Mesenteric fat pad (tissue), 1 donor: ENCODE data around the gene TTLL8. TPM values are rescaled to one million over a fixed set of nuclear protein-coding genes. Genes with fewer than 3 reads are reported as not detected.
"Not testable (repeated sequence)": the region's sequence is repeated elsewhere in the genome, so short reads cannot be mapped to it uniquely, and the experiment has no call there.

Experiments used
- DNase-seq: peaks from one replicate; pipeline ENCODE4 v3.0.0-alpha.2; 2020; ENCODE audit warnings: low spot score
- total RNA-seq: library from RNA; stranded (reverse); fragmentation: NEBNext Ultra II Directional; extraction: Animal tissue kit (Norgen Biotek cat#: 25700); gene quantifications from one replicate; pipeline ENCODE4 v1.2.1, GENCODE V29; 2021
- donor health status: DM: yes; HTN: yes; CAD: no.

The TTLL8 gene
- total RNA-seq, 1 donor from 2014 or later, result not detected

DNA sequence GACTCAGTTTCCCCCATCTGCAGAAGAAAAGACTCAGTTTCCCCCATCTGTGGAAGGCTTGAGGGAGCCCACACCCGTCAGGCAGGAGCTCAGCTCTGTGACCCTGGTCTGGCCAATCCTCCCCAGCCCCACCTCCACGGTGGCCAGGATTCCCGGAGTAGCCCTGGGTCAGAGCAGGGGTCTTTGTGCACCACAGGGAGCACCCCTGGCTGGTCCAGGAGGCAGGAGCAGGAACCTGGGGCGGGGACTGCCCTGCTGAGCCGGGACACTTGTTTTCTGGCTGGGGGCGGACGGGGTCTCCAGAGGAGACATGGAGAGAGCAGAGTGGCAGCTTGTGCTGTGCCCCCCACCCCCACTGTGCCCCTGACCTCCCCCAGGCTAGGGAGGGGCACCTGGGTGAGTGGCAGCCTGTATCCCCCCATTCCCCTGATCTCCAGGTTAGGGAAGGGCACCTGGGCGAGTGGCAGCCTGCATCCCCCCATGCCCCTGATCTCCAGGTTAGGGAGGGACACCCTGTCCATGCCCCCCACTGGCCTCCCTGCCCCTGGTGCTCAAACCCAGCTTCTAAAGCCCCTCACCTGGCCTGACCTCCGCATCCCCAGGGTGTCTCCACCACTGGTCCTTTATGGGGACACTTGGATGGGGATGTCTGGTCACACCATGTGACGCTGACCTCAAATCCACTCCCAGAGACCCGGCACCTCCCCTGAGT, 64.3 kb downstream of the TTLL8 start:
- DNase-seq, result peak; percentile 88

DNA sequence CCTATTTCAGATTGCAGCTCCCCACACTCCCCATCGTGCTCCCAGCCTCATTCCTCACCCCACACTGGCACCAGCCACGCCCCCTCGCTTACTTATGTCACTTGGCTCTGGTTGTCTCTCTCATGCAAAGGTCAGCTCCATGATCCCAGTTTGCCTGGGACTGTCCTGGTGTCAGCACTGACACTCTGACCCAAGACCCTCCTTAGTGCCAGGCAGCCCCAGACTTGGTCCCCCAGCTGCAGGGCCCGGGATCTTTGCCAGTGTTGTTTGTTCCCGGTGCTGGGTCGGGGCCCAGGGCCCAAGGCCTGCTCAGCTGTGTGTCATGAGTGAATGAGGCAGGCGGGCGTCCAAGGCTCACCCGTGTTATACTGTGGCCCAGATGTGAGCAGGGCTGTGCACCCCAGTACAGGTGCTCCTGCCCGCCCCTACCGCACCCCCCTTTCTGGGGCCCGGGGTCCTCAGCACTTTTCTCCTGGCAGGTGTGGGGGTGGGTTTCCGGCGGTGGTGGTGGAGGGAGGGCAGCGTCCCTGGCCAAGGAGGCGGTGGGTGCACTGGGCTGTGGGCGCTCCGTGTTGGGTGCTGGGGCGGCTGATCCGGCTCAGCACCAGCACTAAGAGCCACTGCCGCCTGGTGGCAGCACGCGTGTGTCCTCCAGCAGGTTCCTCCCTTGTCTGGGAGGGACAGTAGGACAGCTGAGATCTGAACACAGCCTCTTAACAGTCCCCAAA, 65.0 kb downstream of the TTLL8 start:
- peak; percentile 91 for DNase-seq

DNA sequence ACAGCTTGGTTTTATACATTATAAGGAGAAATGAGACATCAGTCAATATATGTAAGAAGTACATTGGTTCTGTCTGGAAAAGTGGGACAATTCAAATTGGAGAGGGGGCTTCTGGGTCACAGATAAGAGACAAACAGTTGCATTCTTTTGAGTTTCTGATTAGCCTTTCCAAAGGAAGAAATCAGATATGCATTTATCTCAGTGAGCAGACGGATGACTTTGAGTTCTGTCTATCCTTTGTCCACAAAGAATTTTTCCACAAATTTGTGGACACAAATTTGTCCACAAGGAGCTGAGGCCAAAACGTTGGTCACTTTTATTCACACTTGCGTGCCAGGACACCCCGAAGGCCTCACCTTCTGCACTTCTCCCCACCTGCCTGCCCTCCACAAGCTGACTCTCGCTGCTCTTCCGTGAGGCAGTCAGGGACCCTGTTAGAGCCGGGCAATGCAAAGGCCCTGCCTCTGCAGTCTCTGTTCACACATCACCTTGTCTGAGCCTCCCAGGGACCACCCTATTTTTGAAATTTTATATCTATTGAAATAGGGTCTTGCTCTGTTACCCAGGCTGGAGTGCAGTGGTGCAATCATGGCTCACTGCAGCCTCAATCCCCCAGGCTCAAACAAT, 66.1 kb downstream of the TTLL8 start:
- DNase-seq, result peak; percentile 65

DNA sequence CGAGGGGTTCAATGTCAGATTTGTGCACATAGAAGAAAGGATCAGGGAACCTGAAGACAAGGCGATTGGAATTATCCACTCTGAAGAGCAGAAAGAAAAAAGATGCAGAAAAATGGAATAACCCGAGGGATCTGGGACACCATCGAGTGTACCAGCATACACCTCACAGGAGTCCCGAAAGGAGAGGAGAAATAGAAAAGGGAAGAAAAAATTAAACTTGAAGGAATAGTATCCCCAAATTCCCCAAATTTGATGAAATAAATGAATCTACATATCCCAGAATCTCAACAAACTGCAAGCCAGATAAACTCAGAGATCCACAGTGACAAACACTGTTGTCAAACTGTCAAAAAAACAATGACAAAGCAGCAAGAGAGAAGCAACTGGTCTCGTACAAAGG, 66.9 kb downstream of the TTLL8 start:
- no peak for DNase-seq

DNA sequence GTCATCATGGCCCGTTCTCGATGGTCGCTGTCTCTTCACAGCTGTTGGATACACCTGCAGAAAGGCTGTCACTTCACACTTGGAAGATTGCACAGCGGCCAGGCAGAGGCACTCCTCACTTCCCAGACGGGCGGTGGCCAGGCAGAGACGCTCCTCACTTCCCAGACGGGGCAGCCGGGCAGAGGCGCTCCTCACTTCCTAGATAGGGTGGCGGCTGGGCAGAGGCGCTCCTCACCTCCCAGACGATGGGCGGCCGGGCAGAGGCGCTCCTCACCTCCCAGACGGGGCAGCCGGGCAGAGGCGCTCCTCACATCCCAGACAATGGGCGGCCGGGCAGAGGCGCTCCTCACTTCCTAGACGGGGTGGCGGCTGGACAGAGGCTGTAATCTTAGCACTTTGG, 68.3 kb downstream of the TTLL8 start:
- not testable (repeated sequence) for DNase-seq

DNA sequence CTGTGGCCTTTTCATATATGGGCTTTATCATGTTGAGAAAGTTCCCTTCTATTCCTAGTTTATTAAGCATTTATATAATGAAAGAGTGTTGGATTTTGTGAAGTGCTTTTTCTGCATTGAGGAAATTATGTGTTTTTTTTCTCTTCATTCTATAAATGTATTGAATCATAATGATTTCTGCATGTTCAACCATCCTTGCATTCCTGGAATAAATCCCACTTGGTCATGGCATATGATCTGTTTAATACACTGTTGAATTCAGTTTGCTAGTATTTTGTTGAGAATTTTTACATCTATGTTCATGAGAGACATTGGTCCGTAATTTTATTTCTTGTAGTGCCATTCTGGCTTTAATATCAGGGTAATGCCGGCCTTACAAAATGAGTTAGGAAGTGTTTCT, 71.8 kb downstream of the TTLL8 start:
- no peak for DNase-seq

DNA sequence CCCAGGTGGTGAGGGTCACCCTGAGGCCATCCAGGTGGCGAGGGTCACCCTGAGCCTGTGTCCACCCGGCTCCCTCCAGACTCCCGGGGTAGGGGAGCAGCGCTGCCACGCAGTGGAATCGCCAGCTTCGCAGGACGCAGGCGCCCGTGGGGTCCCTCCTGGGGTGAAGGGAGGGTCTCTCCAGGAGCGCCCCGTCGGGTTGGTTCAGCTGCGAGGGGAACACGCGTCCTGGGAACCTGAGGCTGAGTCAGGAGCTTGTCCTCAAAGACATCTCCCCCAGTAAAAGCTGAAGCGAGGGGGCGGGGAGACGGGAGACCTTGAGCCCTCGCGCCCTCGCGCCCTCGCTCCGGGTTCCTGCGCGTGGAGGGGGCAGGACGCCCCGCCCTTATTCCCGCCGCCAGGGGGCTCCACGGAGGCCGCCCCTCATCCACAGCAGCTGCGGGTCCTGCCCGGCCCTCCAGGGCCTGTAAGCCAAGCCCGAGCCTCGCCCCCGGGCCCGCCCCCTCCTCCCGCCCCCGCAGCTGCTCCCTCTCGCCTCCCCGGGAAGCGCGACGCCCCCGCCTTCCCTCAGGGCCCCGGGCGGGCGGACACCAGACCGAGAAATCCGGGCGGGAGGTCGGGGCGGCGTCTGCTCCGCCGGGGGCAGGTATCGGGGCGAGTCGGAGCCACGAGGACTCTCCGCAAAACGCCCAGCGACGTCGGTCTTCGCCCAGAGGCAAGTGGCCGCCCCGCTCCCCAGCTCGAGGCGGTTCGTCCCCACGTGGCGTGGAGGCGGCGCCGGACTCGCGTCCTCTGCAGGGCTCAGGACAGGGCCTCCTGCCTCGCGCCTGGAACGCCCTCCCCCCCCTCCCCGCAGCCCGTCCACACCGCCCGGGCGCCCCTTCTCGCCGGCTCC, 74.7 kb downstream of the TTLL8 start:
- peak; percentile 90 for DNase-seq

DNA sequence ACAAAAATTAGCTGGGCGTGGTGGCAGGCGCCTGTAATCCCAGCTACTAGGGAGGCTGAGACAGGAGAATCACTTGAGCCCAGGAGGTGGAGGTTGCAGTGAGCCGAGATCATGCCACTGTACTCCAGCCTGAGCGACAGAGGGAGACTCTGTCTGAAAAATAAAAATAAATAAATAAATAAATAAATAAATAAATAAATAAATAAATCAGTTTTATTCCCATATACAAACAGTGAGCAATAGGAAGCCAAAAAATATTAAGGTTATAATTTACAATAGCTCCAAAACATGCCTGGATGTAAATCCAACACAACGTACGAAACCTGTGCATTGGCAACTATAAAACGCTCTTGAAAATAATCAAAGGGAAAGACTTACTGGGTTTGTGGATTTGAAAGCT, 76.3 kb downstream of the TTLL8 start:
- DNase-seq, result peak; percentile 26

DNA sequence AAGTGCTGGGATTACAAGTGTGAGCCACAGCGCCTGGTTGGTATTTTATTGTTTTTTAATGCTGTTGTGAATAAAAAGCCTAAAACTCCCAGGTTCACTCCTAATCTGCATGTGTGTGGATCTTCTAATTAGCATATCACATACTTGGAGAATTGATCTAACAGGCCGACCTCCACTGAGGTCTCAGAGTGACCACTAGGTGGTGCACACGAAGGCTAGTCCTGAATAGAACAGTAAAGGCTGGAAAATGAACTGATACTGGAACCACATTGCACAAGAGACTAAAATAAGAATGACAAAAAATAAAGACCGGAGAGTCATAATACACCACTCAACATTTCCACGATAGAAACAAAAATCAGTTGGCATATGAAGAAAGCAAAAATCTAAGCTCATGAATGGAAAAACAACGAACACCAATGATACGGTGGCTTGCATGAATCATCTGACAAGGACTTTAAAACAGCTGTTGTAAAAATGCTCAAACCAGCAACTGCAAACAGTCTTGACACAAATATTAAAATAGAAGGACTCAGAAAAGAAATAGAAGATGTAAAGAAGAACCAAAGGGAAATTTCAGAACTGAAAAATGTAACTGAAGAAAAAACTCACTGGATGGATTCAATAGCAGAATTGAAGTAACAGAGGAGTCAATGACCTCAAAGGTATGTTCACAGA, 78.4 kb downstream of the TTLL8 start:
- DNase-seq, result peak; percentile 18

DNA sequence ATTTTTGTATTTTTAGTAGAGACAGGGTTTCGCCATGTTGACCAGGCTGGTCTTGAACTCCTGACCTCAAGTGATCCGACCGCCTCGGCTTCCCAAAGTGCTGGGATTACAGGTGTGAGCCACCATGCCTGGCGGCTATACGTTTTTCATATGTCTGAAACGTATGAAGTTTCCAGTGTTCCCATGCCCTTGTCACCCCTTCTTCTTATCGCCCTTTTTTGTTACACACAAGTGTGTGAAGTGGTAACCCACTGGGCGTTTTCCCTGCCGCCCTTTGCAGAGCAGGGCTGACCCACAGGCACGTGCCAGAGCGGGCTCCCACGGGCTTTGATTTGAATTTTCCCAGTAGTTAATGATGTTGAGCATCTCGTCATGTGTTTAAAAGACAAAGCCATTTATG, 80.5 kb downstream of the TTLL8 start:
- peak; percentile 71 for DNase-seq

DNA sequence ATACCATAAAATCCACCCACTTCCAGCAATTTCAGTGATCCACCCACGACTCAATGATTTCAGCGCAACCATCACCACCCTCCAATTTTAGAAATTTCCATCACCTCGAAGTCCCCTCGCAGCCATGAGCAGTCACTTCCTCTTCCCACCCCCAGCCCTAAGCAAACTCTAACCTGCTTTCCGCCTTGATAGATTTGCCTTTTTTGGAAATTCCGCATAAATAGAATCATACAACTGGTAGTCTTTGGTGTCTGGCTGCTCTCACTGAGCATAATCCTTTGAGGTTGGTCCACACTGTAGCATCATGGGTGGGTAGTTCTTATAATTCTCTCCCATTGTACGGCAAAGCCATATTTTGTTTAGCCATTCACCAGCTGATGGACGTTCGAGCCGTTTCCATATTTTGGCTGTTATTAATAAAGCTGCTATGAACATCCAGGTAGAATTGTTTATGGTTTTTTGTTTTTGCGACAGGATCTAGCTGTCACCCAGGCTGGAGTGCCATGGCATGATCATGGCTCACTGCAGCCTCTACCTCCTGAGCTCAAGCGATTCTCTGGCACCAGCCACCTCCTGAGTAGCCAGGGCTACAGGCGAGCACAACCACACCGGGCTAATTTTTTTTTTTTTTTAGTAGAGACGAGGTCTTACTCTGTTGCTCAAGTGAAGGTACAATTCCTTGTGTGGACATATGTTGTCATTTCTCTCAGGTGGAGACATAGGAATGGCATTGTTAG, 81.5 kb downstream of the TTLL8 start:
- peak; percentile 30 for DNase-seq

DNA sequence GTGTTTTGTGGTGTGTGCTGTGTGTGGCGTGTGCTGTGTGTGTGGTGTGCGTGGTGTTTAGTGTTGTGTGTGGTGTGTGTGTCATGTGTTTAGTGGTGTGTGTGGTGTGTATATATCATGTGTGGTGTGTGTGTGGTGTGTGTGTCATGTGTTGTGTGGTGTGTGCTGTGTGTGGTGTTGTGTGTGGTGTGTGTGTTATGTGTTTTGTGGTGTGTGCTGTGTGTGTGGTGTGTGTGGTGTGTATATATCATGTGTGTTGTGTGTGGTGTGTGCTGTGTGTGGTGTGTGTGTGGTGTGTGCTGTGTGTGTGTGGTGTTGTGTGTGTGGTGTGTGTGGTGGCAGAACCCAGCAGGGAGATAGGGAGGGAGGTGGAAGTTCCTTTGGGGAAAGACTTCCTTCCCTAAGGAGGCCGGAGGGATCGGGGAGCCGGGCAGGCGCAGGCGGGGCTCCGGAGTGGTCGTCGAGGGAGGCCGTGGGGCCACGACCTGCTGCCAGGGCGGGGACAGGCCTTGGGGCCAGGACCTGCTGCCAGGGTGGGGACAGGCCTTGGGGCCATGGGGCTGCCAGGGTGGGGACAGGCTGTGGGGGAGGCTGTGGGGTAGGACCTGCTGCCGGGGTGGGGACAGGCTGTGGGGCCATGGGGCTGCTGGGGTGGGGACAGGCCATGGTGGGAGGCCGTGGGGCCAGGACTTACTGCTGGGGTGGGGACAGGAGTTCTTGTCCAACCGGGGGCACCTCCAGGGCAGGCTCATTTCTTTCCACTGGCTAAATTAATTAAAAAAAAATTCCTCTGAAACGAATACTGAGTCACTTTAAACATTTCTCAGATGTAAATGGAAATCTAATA, 82.3 kb downstream of the TTLL8 start:
- peak; percentile 88 for DNase-seq

DNA sequence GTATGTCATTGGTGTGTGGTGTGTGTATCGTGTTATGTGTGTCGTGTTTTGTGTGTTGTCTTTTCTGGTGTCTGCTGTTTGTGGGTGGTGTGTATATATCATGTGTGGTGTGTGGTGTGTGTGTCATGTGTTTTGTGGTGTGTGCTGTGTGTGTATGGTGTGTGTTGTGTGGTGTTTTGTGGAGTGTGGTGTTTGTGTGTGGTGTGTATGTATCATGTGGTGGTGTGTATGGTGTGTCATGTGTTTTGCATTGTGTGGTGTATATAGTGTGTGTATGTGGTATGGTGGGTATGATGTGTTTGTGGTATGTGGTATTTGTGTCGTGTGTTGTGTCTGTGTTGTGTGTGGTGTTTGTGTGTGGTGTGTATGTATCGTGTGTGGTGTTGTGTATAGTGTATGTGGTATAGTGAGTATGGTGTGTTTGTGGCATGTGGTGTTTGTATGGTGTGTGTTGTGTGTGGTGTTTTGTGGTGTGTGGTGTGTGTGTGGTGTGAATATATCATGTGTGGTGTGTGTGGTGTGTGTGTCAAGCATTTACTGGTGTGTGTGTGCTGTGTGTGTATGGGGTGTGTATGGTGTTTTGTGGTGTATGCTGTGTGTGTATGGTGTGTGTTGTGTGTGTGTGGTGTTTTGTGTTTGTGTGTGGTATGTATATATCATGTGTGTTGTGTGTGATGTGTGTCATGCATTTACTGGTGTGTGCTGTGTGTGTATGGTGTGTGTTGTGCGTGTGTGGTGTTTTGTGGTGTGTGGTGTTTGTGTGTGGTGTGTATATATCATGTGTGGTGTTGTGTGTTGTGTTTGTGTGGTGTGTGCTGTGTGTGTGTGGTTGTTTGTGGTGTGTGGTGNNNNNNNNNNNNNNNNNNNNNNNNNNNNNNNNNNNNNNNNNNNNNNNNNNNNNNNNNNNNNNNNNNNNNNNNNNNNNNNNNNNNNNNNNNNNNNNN, 84.8 kb downstream of the TTLL8 start:
- DNase-seq, result peak; percentile 14

DNA sequence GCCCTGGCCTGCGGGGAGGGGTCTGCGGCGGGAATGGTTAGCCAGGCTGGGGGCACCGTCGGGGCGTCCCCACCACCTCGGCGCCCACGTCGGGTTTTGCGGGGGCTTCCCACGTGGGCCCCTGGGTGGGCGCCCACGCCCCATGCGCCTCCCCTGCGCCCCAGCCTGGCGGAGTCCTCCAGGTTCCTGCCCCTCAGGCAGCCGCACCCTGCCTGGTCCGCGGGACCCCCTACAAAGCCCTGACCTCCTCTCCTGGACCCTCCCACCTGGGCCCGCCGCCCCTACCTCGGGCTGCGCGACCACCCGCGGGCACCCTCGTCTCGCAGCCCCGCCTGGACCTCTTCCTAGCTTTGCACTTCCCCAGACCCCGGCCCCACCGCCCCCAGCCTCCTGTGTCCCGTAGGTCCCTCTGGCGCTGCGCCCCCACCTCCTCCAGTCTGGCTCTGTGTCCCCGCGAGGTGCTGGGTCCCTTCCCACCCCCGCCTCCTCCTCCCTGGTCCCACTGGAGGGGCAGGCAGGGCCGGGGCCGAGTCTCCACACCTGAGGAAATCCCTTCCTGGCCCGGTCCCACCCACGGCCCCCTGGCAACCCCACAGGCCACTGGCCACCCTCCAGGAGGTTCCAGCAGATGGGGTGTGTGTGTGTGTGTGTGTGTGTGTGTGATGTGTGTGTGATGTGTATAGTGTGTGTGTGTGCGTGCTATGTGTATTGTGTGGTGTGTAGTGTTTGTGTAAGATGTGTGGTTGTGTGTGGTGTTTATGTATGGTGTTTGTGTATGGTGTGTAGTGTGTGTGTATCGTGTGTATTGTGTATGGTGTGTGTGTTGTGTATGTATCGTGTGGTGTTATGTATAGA, 85.7 kb downstream of the TTLL8 start:
- peak; percentile 82 for DNase-seq

DNA sequence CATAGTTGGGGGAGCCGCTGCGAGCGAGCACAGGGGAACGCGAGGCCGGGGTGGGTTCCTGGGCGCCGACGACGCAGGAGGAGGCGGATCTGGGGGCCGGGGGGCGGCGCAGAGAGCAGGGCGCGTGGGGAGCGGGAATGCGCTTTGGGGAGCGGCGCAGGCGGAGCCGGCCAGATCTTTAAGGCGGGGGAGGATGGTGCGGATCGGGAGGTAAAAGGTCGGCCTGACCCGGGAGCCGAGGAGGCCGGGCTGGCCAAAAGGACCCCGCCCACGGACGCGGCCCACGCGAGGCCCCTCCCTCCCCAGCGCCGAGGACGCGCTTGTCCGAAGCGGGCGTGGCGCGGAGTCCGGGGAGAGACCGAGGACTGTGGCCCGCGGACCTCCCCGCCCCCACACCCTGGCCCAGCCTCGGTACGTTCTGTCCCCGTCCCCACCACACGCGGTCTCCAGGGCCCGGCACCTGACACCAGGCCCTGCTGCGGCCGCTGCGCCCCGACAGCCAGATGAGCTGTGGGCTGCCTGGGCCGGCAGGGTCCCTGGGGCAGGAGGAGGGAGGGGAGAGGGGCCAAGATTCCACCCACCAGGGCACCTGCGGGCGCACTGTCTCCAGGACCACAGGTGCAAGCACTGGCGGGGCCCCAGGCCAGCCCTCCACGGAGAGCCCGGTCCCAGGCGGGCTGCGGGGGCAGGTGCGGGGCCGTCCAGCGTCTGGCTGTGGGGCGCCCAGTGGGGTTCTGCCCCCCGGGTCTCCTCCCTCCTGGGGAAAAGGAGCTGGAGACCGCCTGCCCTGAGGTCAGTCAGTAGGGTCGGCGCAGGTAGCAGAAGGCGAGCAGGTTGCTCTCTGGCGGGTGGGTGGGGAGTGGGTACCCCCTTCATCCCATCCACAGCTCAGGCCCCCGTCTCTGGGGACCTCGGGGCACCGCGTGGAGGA, 86.6 kb downstream of the TTLL8 start:
- DNase-seq, result peak; percentile 97
